GM12891 (cell line): ENCODE data around the gene CA10.

Source experiments
- DNase-seq: peaks from one replicate; pipeline ENCODE4 v3.0.0; 2011; ENCODE audit warnings: low spot score; ENCODE audit not compliant: insufficient read length
- FAIRE-seq: peaks from 2 replicates; lab custom pipeline; 2011; peaks lifted over from hg19 to GRCh38; lab: Jason Lieb, UNC
- PAX5 ChIP-seq: IDR thresholded peaks from 2 replicates; pipeline ENCODE4 v1.6.1; 2011; ENCODE audit warnings: low read length, moderate library complexity, mild to moderate bottlenecking; ENCODE audit not compliant: insufficient read depth, severe bottlenecking
- POLR2A ChIP-seq: IDR thresholded peaks from 2 replicates; pipeline ENCODE4 v1.6.1; 2011; ENCODE audit warnings: low read depth, low read length, control low read depth
- POLR2AphosphoS5 ChIP-seq: IDR thresholded peaks from 2 replicates; pipeline ENCODE4 v1.6.1; 2011; ENCODE audit warnings: low read depth, low read length, control low read depth
- POU2F2 ChIP-seq: IDR thresholded peaks from 2 replicates; pipeline ENCODE4 v1.6.1; 2011; ENCODE audit warnings: low read depth, mild to moderate bottlenecking, control low read depth, low read length, moderate library complexity
- SPI1 ChIP-seq: IDR thresholded peaks from 2 replicates; pipeline ENCODE4 v1.6.1; 2011; ENCODE audit warnings: low read depth, low read length, control low read depth
- TAF1 ChIP-seq: IDR thresholded peaks from 2 replicates; pipeline ENCODE4 v1.6.1; 2011; ENCODE audit warnings: low read depth, low read length, control low read depth

CA10 gene

GRCh38 chr17:51687887-51688286 is 470.6 kb downstream of the CA10 start:
- TF ChIP-seq PAX5 (no peak), TAF1 (no peak), POU2F2 (no peak), POLR2A (no peak), SPI1 (no peak)
- no peak for FAIRE-seq
- DNase-seq: no peak

GRCh38 chr17:51685287-51685909 is 473.1 kb downstream of the CA10 start:
- TF ChIP-seq POLR2A (no peak), TAF1 (no peak), POU2F2 (no peak), SPI1 (no peak), POLR2AphosphoS5 (no peak), PAX5 (no peak)
- FAIRE-seq (no peak), DNase-seq (no peak)

GRCh38 chr17:51684214-51684613 is 474.3 kb downstream of the CA10 start:
- DNase-seq: no peak
- TF ChIP-seq TAF1: no peak
- no peak for TF ChIP-seq SPI1
- no peak for TF ChIP-seq POU2F2
- no peak for TF ChIP-seq POLR2AphosphoS5
- TF ChIP-seq POLR2A: no peak
- no peak for TF ChIP-seq PAX5
- no peak for FAIRE-seq

GRCh38 chr17:51683291-51683690 is 475.2 kb downstream of the CA10 start:
- no peak for DNase-seq
- no peak for FAIRE-seq
- TF ChIP-seq POU2F2 (no peak), PAX5 (no peak), POLR2AphosphoS5 (no peak), TAF1 (no peak), SPI1 (no peak), POLR2A (no peak)

- DNase-seq (no peak), FAIRE-seq (no peak)
- TF ChIP-seq POLR2AphosphoS5: no peak
- TF ChIP-seq SPI1: no peak
- no peak for TF ChIP-seq POLR2A
- TF ChIP-seq POU2F2: no peak
- TF ChIP-seq TAF1: no peak
- TF ChIP-seq PAX5: no peak
Measured at GRCh38 chr17:51682115-51682514, 476.4 kb downstream of the CA10 start.

GRCh38 chr17:51677875-51678274 is 480.6 kb downstream of the CA10 start:
- no peak for FAIRE-seq
- TF ChIP-seq POLR2A (no peak), PAX5 (no peak), TAF1 (no peak), POLR2AphosphoS5 (no peak), SPI1 (no peak), POU2F2 (no peak)
- DNase-seq: no peak

GRCh38 chr17:51676691-51677487 is 481.6 kb downstream of the CA10 start:
- no peak for TF ChIP-seq PAX5
- TF ChIP-seq TAF1: no peak
- no peak for TF ChIP-seq SPI1
- TF ChIP-seq POLR2A: no peak
- TF ChIP-seq POLR2AphosphoS5: no peak
- no peak for TF ChIP-seq POU2F2
- DNase-seq (no peak), FAIRE-seq (no peak)

- TF ChIP-seq PAX5 (no peak), TAF1 (no peak), POU2F2 (no peak), POLR2A (no peak), POLR2AphosphoS5 (no peak), SPI1 (no peak)
- no peak for FAIRE-seq
- DNase-seq: no peak
Measured at GRCh38 chr17:51674579-51675255, 483.8 kb downstream of the CA10 start.

GRCh38 chr17:51673070-51673469 is 485.4 kb downstream of the CA10 start:
- FAIRE-seq (no peak), DNase-seq (no peak)
- TF ChIP-seq POU2F2: no peak
- no peak for TF ChIP-seq POLR2A
- no peak for TF ChIP-seq POLR2AphosphoS5
- TF ChIP-seq SPI1: no peak
- no peak for TF ChIP-seq PAX5
- no peak for TF ChIP-seq TAF1
